Adrenal gland (tissue), 5 donors: ENCODE results near the gene DNAH1.

Experiments
- POLR2A ChIP-seq, 2 donors: fragments of 450-650 bp; IDR thresholded peaks; one replicate each; pipeline ENCODE4 v1.6.1; 2017; ENCODE audit warnings: antibody characterized with exemption in 2 of 2, mild to moderate bottlenecking in 2 of 2, moderate library complexity in 1 of 2
- TF ChIP-seq, protein P1 (sequence below), 6 experiments: fragments of 450-650 bp in 4 of 6; fragments of 200-600 bp in 2 of 6; sonication (generic) in 1 of 6; IDR thresholded peaks; 1 replicate in 5 of 6; 2 replicates in 1 of 6; pipeline versions ENCODE4 v1.5.1 to v1.8.0; 2016 to 2021; ENCODE audit warnings: antibody characterized with exemption in 6 of 6, mild to moderate bottlenecking in 2 of 6, moderate library complexity in 1 of 6
- donor health status: DM: no; HTN: no; CAD: no.

- TF ChIP-seq, protein P1, sequence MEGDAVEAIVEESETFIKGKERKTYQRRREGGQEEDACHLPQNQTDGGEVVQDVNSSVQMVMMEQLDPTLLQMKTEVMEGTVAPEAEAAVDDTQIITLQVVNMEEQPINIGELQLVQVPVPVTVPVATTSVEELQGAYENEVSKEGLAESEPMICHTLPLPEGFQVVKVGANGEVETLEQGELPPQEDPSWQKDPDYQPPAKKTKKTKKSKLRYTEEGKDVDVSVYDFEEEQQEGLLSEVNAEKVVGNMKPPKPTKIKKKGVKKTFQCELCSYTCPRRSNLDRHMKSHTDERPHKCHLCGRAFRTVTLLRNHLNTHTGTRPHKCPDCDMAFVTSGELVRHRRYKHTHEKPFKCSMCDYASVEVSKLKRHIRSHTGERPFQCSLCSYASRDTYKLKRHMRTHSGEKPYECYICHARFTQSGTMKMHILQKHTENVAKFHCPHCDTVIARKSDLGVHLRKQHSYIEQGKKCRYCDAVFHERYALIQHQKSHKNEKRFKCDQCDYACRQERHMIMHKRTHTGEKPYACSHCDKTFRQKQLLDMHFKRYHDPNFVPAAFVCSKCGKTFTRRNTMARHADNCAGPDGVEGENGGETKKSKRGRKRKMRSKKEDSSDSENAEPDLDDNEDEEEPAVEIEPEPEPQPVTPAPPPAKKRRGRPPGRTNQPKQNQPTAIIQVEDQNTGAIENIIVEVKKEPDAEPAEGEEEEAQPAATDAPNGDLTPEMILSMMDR (IDR thresholded peaks at IDR 0.05) = no peak
- no peak for TF ChIP-seq POLR2A (IDR thresholded peaks at IDR 0.05)
Measured at GRCh38 chr3:52330194-52330805, 14.2 kb downstream of the DNAH1 start.
